NB4 (cell line): Measurements from ENCODE around the gene ACOT4.
"Not testable (repeated sequence)": the region's sequence is repeated elsewhere in the genome, so short reads cannot be mapped to it uniquely, and the experiment has no call there.

Experiments
- CTCF ChIP-seq: IDR thresholded peaks from one replicate; pipeline ENCODE4 v1.5.1; 2012; ENCODE audit warnings: low read depth, low read length
- POLR2A ChIP-seq: IDR thresholded peaks from 2 replicates; pipeline ENCODE4 v1.6.1; 2011; ENCODE audit warnings: mild to moderate bottlenecking; ENCODE audit not compliant: insufficient read length; ENCODE audit errors: extremely low read depth

GRCh38 chr14:73568886-73569184, 22.8 kb upstream of the ACOT4 start:
- TF ChIP-seq POLR2A, CTCF: not testable (repeated sequence)
